Measurements from ENCODE around the gene LRRK1. TPM values are rescaled to one million over a fixed set of nuclear protein-coding genes. Genes with fewer than 3 reads are reported as not detected.
A peak's percentile ranks its signal among the peaks of the same experiment; 100 is the strongest.

The LRRK1 gene
- total RNA-seq, 3 donors from 2014 or later (not counting 1 experiment from before 2014, with no cell fraction given): 1.2 to 5.5 (median 3.2) TPM

DNA sequence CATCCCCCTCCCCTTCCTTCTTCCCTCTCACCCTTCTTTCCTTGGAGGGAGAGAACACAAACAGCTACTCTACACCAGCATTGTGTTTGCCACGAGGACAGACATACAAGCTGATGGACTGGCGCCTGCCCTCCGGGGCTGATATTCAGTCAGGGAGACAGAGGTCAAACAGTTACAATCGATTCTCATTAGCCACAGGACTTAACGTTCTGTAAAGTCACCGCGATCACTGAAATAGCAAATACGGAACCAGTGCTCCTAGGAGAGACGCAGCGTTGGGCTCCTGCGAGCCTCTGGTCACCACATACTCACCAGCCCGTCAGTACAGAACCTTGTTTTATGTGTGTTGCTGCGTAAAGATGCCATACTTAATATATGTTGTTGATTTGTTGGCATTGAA, 108.8 kb downstream of the LRRK1 start:
- H3K4me1 ChIP-seq (ENCODE audit: control insufficient read depth, insufficient read depth, low read length): peaks cover 3% of the 10 kb centered on the region
- Mint-ChIP-seq H3K4me1 (no peaks in the 10 kb centered on the region), H3K36me3 (no peaks in the 10 kb centered on the region), H3K4me3 (no peak overlapping the region), H3K27me3 (ENCODE audit: low read depth in 2 of 2) (peaks cover 2 to 20% of the 10 kb centered on the region in 2 donors), H3K27ac (no peak overlapping the region), H3K9me3 (no peaks in the 10 kb centered on the region)
- H3K9me3 ChIP-seq (ENCODE audit: control insufficient read depth, insufficient read depth, low read length): no peaks in the 10 kb centered on the region
- intact Hi-C loops (cut with micrococcal nuclease): no loop called here
- DNase-seq: no peak
- no peak overlapping the region for H3K27ac ChIP-seq (ENCODE audit: low read length)
- H3K27me3 ChIP-seq (ENCODE audit: control insufficient read depth, insufficient read depth, low read length): no peaks in the 10 kb centered on the region
- no peak overlapping the region for H3K4me3 ChIP-seq (ENCODE audit: low read length)
- 93% methylated on average over 13 of the region's 13 CpGs for WGBS (ENCODE audit: insufficient coverage)
- no peaks in the 10 kb centered on the region for H3K36me3 ChIP-seq (ENCODE audit: control insufficient read depth, insufficient read depth, low read length)
- TF ChIP-seq, protein P1, sequence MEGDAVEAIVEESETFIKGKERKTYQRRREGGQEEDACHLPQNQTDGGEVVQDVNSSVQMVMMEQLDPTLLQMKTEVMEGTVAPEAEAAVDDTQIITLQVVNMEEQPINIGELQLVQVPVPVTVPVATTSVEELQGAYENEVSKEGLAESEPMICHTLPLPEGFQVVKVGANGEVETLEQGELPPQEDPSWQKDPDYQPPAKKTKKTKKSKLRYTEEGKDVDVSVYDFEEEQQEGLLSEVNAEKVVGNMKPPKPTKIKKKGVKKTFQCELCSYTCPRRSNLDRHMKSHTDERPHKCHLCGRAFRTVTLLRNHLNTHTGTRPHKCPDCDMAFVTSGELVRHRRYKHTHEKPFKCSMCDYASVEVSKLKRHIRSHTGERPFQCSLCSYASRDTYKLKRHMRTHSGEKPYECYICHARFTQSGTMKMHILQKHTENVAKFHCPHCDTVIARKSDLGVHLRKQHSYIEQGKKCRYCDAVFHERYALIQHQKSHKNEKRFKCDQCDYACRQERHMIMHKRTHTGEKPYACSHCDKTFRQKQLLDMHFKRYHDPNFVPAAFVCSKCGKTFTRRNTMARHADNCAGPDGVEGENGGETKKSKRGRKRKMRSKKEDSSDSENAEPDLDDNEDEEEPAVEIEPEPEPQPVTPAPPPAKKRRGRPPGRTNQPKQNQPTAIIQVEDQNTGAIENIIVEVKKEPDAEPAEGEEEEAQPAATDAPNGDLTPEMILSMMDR (IDR thresholded peaks at IDR 0.05): no peak
- ATAC-seq: no peak

DNA sequence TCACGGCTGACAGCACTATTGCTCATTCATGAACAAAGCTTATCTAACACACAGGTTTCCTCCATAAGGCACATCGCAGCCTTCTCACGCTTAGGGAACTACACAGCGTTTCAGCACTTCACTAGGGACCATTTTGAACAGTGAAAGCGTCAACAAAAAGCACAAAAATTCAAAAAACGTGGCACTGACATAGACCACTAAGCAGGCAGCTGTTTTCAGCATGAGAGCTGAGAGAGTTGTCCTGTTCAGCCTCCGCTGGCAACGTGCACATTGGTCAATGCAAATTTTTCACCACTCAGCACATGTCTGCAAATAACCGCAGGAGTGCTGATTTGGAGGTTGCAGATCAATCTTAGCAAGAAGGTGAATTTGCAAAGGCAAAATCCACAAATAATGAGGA, 109.2 kb downstream of the LRRK1 start:
- no peaks in the 10 kb centered on the region for H3K4me1 Mint-ChIP-seq
- Histone ChIP-seq H3K36me3 (ENCODE audit: control insufficient read depth, insufficient read depth, low read length) (no peaks in the 10 kb centered on the region), H3K4me3 (ENCODE audit: low read length) (no peak overlapping the region), H3K4me1 (ENCODE audit: control insufficient read depth, insufficient read depth, low read length) (peaks cover 2% of the 10 kb centered on the region), H3K9me3 (ENCODE audit: control insufficient read depth, insufficient read depth, low read length) (no peaks in the 10 kb centered on the region), H3K27ac (ENCODE audit: low read length) (no peak overlapping the region), H3K27me3 (ENCODE audit: control insufficient read depth, insufficient read depth, low read length) (no peaks in the 10 kb centered on the region)
- H3K36me3 Mint-ChIP-seq: no peaks in the 10 kb centered on the region
- intact Hi-C loops (cut with micrococcal nuclease): no loop called here
- WGBS (ENCODE audit: insufficient coverage): 92% methylated on average over 9 of the region's 9 CpGs
- ATAC-seq (no peak), DNase-seq (no peak)
- no peak overlapping the region for H3K4me3 Mint-ChIP-seq
- TF ChIP-seq, protein P1 (IDR thresholded peaks at IDR 0.05): no peak
- peaks cover 4 to 24% of the 10 kb centered on the region in 2 donors for H3K27me3 Mint-ChIP-seq (ENCODE audit: low read depth in 2 of 2)
- H3K27ac Mint-ChIP-seq: no peak overlapping the region
- no peaks in the 10 kb centered on the region for H3K9me3 Mint-ChIP-seq

DNA sequence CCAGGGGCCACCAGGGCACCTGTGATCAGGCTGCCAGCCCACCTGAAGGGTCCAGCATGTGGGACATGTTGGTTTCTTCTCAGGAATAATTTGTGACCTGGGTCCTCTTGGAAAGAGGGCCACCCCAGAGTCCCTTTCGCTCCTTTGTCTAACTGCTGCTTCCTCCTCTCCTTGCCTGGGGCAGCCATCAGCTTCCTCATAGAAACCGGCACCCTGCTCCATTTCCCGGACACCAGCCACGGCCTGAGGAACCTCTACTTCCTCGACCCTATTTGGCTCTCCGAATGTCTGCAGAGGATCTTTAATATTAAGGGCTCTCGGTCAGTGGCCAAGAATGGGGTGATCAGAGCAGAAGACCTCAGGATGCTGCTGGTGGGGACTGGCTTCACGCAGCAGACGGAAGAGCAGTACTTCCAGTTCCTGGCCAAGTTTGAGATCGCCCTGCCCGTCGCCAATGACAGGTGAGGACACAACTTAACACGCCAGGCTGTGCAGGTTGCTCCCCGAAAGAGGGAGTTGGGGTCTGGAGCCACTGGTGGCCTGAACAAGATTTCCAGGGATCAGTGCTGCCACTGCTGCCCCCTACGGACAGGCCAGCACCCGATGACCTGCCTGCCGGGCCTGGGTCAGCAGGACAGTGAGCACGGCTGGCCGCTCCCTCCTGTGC, 109.7 kb downstream of the LRRK1 start:
- WGBS (ENCODE audit: insufficient coverage): 90% methylated on average over 19 of the region's 19 CpGs
- no peak overlapping the region for H3K27ac Mint-ChIP-seq
- Histone ChIP-seq H3K27me3 (ENCODE audit: control insufficient read depth, insufficient read depth, low read length) (no peaks in the 10 kb centered on the region), H3K4me3 (ENCODE audit: low read length) (no peak overlapping the region), H3K9me3 (ENCODE audit: control insufficient read depth, insufficient read depth, low read length) (no peaks in the 10 kb centered on the region), H3K4me1 (ENCODE audit: control insufficient read depth, insufficient read depth, low read length) (no peaks in the 10 kb centered on the region), H3K36me3 (ENCODE audit: control insufficient read depth, insufficient read depth, low read length) (no peaks in the 10 kb centered on the region), H3K27ac (ENCODE audit: low read length) (no peak overlapping the region)
- no peaks in the 10 kb centered on the region for H3K9me3 Mint-ChIP-seq
- DNase-seq (peak in 1 of 2 donors; percentile 8), ATAC-seq (no peak)
- H3K36me3 Mint-ChIP-seq: no peaks in the 10 kb centered on the region
- TF ChIP-seq, protein P1 (IDR thresholded peaks at IDR 0.05): no peak
- intact Hi-C loops (cut with micrococcal nuclease): no loop called here
- peaks cover 6 to 30% of the 10 kb centered on the region in 2 donors for H3K27me3 Mint-ChIP-seq (ENCODE audit: low read depth in 2 of 2)
- no peaks in the 10 kb centered on the region for H3K4me1 Mint-ChIP-seq
- H3K4me3 Mint-ChIP-seq: no peak overlapping the region

Measured in natural killer cell (primary cell).